ENCODE results near the gene RETREG1.

DNA sequence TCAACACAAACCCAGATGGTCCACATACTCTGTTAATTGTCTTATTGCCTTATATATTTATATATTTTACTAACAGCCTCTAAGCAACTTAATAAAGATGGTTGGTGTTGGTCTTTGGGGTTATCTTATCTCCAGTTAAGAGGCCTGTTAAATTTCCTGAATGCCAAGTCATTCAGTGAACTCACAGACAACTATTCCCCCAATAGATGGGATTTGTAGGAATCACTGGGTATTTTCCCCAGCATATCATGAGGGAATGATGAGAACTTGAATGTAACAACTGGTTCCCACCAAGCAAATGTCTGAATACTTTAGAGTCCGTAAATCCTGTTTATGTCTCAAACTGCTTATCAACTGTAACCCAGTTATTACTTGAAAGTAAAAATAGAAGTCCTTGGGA is 42.7 kb upstream of the RETREG1 start:
- TF ChIP-seq POLR2AphosphoS5 (IDR thresholded peaks at IDR 0.05), result no peak
- TF ChIP-seq CTCF (IDR thresholded peaks at IDR 0.05), result no peak
